GM21447 (cell line): ENCODE data around the gene KLHL42.
"Not testable (repeated sequence)": the region's sequence is repeated elsewhere in the genome, so short reads cannot be mapped to it uniquely, and the experiment has no call there.

Experiments used
- ATAC-seq: cut with Tn5 transposase; IDR thresholded peaks from one replicate; pipeline ENCODE4 v1.9.1; 2021; ENCODE audit not compliant: unreplicated experiment

The KLHL42 gene

GRCh38 chr12:27779920-27780611 is at the start of gene KLHL42, which contains the start of gene MANSC4:
Gene KLHL42 (plus strand): TSS chr12:27780233. CDS start chr12:27780331, 98 bp downstream.
Gene MANSC4 (minus strand): TSS chr12:27780236. CDS start chr12:27771276, 8,960 bp downstream.
- ATAC-seq = peak; percentile 78

GRCh38 chr12:27732281-27732680 is 47.8 kb upstream of the KLHL42 start:
- ATAC-seq = no peak

GRCh38 chr12:27733052-27733656 is 46.9 kb upstream of the KLHL42 start:
- ATAC-seq = peak; percentile 55

GRCh38 chr12:27733791-27734190 is 46.2 kb upstream of the KLHL42 start:
- no peak for ATAC-seq

GRCh38 chr12:27734321-27734720 is 45.7 kb upstream of the KLHL42 start:
- not testable (repeated sequence) for ATAC-seq

GRCh38 chr12:27743601-27744000 is 36.4 kb upstream of the KLHL42 start:
- ATAC-seq = no peak

- not testable (repeated sequence) for ATAC-seq
Measured at GRCh38 chr12:27745734-27746133, 34.3 kb upstream of the KLHL42 start.

- ATAC-seq = no peak
Measured at GRCh38 chr12:27747111-27747820, 32.8 kb upstream of the KLHL42 start.

- ATAC-seq = no peak
Measured at GRCh38 chr12:27751386-27752047, 28.5 kb upstream of the KLHL42 start.

GRCh38 chr12:27754795-27755194 is 25.2 kb upstream of the KLHL42 start:
- ATAC-seq = no peak

GRCh38 chr12:27756670-27757195 is 23.3 kb upstream of the KLHL42 start:
- ATAC-seq = no peak

GRCh38 chr12:27762757-27763156 is 17.3 kb upstream of the KLHL42 start:
- ATAC-seq = no peak

- ATAC-seq = no peak
Measured at GRCh38 chr12:27766587-27766986, 13.4 kb upstream of the KLHL42 start.

- ATAC-seq = no peak
Measured at GRCh38 chr12:27769142-27769673, 10.8 kb upstream of the KLHL42 start.

GRCh38 chr12:27771481-27772327 is 8.3 kb upstream of the KLHL42 start:
- no peak for ATAC-seq

GRCh38 chr12:27772328-27773049 is 7.5 kb upstream of the KLHL42 start:
- ATAC-seq = no peak

GRCh38 chr12:27777141-27777540 is 2.9 kb upstream of the KLHL42 start:
- ATAC-seq = no peak

- ATAC-seq = no peak
Measured at GRCh38 chr12:27778206-27778605, 1.8 kb upstream of the KLHL42 start.

GRCh38 chr12:27779416-27779919 is 565 bp upstream of the KLHL42 start:
- peak; percentile 15 for ATAC-seq
